SIG-M5 treated with dmso at 0.1 percent for 504 hours (cell line): ENCODE measurements around the gene CALCR.

Experiments used
- DNase-seq: peaks from one replicate; lab custom pipeline; 2025; ENCODE audit not compliant: unreplicated experiment; lab: John Stamatoyannopoulos, UW

The CALCR gene

DNA sequence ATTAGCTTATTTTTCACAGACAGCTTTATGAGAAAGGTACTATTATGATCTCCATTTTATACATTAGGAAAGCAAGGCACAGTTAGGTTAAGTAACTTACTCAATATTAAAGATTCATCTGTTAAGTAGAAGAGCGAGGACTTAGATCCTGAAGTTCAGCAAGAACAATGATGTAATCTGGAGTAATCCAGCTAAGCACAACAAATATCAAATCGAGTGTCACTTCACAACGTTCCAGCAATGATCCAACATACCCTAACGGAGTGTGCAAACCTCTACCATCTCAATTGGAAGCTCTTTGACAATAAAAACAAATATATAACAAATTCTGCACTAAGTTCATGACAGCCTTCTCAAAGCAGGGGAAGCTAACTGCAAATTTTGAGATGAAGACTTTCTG is 121.3 kb downstream of the CALCR start:
- no peak for DNase-seq

DNA sequence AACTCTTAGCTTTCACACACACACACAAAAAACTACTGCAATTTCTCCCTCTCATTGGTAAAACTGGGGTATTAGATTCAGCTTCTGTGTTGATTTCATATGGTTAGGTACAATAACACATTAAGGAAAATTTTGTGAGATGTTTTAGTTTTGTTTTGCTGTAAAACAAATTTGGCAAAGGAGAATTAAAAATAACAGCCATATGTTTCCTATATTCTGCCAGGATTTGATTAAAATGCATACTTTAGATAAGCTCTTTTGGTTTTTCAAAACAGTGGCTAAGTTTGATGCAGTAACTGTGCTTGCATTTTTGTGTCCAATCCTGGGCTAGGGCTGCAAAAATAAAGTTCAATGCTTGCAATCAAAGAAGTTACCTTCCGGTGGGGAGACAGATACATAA is 126.3 kb downstream of the CALCR start:
- DNase-seq = no peak

DNA sequence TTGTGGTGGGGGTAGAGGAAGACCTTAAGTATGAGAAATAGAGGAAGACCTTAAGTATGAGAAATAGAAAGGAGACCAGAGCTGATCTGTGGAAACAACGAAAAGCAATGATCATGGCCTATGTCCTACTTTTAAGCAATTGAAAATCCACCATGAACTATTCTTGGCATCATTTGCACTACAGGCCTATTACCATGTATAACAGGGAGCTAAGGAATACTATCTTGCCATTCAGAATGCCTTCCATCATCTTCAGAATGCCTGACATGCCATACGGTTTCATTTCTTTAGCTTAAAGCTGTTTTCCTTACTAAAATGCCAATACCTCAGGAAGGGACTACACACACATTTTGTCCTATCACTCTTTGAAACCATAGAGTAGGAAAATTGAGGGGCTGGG is 127.0 kb downstream of the CALCR start:
- no peak for DNase-seq

DNA sequence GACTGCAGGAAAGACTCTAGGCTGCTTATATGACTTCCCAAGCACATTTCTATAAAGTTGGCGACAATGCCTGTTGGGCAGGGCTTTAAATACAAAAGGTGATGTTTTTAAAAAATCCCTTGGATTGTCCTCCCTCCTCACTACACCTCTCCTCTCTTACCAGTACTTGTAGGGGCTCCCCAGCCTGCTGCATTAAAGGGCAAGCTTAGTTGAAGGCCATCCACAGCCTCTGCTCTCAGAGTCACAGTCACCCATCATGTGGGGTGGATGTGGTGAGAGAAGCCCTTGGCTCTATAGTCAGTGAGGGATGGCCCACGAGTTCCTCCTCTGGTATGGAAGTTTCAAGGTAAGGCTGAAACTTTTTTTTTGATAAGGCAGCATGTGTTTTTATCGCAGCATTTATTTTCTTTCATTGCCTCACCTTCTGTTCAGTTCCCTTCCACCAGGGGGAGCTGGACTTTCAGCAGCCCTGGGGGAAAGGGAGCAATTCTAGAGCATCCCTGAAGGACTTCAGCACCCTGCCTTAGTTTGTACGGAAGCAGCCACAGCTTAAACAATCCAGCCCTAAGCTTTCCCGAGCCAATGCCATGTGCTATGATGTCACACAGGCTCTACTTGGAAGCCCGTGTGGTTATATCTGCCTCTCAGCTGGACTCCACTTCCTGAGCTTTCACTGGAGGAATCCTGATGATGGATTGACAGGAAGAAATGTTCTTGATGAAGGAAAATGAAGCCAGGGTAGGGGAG is 131.9 kb downstream of the CALCR start:
- DNase-seq = peak; percentile 12

DNA sequence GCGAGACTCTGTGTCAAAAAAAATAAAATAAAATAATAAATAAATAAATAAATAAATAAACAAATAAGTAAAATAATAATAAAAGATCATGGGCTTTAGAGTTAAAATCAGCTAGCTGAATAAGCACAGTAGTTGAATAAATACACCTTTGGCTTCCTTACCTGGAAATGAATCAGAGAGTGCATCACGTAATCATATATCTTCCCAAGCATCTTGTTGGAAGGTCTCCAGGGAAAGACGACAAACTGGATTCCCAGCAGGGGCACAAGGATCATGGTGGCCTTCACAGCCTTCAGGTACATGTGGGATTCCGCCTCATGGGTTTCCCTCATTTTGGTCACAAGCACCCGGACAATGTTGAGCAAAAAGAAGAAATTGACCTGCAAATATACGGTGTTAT is 138.7 kb downstream of the CALCR start:
- no peak for DNase-seq

DNA sequence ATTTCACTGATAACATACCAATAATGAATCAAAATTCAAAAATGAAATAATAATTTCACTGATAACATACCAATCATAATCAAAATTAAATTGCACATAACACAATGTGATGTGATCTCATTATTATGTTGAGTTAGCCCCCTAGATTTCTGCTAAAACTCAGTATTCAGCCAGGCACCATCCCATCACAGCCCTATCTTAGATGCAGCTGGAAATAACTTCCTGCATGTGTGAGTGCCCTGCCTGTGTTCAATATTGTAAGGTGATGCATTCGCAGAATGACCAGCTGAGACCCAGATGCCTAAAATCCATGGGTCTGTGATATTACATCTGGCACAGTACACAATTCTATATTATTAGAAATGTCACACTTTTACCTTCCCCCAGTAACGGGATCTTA is 142.4 kb downstream of the CALCR start:
- no peak for DNase-seq

DNA sequence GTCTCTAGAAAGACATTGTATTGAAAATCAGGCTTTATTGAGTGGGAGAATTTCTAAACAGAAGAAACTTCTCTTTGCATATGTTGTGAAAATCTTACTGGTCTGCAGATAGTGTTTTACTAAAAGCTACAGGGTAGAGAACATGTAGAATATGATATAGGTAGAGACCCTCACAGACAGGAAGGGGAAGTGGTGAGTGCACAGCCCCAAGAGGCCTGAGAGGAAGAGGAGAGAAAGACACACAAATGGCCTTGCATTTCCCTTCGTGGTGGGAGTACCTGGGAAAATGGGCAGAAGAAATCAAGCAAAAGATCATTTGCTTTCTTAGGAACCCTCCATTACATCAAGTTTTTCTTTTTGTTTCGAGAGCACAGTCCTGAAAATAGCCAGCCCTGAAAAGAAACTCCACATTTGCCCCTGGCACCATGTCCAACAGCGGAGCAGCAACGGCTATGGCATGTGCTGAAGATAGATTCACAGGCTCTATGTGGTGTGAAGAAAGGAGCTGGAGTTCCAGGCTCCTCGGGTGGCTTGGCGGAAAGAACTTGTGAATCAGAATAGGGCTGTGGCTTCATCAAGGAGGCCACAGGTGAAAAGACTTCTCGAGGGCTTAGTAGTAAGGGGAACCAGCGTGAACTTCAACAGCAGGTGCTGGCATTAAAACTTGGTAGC is 143.5 kb downstream of the CALCR start:
- no peak for DNase-seq

DNA sequence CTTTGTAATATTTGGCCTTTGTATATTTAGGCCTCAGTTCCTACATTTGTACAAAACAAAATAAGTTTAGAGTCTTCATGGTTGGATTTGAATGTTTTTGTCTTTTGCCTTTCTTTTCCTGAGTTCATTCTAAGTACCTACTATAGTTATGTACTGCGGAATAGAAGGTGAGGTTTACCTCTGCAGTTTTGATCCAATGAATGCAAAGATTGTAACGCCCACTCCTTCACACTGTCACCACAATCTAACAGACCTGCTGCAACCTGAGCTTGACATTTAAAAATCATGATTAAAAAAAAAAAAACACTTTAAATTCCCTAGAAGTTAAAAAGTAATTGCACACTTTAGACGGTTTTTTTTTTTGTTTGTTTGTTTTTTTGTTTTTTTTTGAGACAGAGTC is 145.0 kb downstream of the CALCR start:
- DNase-seq = no peak

DNA sequence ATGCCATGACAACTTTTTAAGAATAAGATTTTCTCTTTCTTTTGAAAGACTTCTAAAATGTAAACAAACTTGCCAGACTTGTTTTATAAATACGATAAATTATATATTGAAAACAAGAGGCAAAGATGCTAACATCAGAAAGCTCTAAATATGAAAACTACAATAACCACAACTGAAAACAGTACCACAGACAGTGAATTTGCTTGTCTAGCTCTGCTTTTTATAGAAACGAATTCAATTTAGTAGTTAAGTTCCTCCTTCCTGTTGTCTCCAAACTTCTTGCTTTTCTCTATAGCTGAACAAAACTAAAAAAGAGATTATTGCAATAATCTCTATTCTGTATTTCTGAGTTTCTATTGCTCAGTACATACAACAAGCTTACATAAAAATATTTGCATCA is 147.4 kb downstream of the CALCR start:
- DNase-seq = no peak

DNA sequence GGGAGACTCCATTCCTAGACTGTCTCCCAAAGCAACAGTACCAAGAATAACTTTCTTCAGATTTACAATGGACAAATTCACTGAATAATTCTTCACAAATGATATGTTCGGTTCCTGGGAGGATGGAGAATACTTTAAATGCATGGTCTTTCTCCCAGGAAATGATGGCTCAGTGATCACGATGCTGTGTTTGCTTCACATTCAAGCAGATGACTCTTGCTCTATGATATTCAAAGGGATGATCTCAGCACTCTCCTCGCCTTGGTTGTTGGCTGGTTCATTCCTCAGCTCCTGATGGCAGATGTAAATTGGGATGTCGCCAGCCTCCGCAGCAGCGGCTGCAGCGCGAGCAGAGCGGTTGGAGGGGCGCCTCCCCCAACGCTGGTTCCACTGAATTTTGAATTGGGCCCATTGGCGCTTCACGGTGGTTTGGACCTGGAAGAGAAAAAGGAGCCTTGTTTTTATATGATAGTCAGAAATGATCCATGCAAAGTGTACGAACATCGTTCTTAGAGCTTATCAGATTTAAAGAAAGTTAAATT is 148.3 kb downstream of the CALCR start:
- DNase-seq = no peak

DNA sequence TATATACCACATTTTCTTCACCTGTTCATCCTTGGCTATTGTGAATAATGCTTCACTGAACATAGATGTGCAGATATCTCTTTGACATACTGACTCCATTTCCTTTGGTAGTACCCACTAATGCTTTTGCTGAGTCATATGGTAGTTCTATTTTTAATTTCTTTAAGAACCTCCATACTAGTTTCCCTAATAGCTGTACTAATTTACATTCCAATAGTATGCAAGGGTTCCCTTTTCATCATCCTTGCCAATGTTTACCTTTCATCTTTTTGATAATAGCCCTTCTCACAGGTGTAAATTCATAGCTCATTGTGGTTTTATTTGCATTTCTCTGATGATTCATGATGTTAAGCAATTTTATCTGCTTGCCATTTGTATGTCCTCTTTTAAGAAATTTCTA is 159.9 kb downstream of the CALCR start:
- no peak for DNase-seq

DNA sequence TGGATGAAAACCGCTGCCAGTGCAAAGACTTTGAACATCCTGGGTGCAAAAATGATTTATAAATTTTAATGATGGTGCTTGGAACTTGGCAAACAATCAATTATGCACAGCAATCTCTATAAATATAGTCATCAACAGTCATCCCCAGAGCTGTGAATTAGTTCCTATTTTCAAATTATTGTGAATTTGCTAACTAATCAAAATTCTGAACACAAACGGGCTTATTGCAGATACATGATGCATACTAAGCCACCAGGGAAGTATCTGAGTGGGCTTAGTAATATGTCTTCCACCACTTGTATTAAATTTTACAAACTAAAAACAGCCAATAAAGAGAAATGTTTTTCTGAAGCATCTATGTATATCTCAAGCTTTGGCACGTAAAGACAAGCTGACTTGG is 165.2 kb downstream of the CALCR start:
- DNase-seq = no peak

DNA sequence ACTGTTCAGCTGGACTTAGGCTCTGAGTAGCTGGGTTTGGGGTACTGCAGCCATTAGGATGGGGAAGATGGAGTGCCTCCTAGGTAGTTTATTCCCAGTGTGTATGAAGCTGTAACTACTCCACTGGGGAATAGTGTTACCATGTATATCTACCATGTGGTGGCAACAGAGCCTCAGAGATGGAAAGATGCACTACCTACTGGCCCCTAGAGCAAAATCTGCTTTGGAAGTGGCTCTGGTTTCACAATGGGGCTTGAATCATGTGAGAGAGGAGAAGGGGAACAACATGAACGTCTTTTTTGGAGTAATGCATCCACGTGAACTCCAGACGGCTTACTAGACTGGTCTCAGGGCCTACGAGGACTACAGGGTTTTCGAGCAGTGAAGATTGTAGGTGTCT is 167.3 kb downstream of the CALCR start:
- no peak for DNase-seq

DNA sequence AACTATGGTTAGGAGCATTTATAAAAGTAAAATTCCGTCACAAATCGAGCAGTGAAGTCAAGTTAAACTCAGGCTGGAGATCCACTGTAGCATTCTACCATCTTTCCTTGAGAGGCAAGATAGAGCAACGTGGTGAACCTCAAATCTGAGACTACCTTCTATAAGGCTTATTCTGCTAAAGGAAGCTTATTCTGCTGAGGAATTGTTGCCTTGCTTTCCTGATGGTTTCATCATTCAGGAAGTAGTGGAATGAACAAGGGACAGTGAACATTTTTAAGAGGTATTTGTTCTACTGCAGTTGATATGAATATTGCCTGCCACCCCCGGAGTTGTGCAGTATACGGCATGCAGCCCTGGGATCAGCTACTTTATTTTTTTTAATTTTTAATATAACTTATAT is 171.6 kb downstream of the CALCR start:
- no peak for DNase-seq

DNA sequence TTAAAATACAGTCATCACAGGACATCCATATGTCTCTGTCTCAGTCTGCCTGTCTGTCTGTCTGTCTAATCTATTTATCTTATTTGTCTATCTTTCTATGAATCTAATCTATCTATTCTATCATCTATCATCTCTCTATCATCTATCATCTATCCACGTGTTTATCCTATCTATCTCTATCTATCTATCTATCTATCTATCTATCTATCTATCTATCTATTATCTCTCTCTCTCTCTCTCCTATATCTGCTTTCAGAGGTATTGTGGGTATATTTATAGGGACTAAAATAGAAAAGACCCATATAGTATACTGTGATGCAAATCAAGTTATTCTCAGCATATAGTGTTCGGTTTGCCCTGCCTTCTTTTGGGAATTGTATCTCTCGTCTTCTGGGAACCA is 174.9 kb downstream of the CALCR start:
- DNase-seq = no peak

DNA sequence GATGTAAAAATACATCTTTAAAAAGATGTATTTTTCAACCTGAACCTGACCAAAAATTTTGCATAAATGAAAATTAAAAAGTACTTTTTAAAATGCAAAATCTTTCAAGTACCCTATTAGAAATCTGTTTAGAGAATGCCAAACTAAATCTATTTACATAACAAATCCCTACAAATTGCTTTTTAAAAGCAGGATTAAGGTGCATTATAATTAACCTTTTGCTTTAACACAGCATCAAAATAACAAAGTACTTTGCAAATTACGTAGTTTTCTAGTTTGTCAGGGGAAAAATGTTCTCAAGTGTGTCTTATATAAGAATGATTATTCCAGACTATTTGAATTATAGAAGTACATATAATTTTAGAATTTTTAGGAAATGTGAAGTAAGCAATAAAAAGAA is 181.5 kb downstream of the CALCR start:
- no peak for DNase-seq

DNA sequence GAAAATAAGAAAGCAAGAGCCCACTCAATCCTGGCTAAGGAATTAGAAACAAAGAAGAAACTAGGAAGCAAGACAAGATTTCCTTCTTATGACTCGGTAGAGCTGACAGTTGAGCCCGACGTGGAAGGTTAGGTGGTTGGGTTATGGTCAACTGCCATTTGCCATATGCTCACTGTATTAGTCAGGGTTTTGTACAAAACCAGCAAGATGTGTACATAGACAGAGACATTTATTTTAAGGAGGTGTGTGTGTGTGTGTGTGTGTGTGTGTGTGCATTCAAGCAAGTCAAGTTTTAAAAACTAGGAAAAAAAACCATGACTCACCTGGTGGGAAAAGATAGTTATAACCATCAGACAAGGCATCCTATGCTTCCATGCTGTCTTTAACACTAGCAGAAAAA is 183.9 kb downstream of the CALCR start:
- no peak for DNase-seq

DNA sequence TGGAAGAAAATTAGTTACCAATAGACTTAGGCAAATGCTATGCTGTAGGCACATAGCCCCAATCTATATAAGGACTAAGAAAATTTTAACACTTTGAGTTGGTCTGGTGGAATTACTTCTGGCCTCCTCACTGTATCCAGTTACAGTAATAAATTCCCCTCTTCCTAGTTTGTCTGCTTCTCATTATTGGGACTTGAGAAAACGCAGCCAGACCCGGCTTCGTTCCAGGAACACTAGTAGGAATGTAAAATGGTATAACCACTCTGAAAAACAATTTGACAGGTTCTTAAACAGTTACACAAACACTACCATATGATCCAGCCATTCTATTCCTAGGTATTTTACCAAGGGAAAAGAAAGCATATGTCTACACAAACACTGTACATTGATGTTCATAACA is 192.2 kb downstream of the CALCR start:
- no peak for DNase-seq

DNA sequence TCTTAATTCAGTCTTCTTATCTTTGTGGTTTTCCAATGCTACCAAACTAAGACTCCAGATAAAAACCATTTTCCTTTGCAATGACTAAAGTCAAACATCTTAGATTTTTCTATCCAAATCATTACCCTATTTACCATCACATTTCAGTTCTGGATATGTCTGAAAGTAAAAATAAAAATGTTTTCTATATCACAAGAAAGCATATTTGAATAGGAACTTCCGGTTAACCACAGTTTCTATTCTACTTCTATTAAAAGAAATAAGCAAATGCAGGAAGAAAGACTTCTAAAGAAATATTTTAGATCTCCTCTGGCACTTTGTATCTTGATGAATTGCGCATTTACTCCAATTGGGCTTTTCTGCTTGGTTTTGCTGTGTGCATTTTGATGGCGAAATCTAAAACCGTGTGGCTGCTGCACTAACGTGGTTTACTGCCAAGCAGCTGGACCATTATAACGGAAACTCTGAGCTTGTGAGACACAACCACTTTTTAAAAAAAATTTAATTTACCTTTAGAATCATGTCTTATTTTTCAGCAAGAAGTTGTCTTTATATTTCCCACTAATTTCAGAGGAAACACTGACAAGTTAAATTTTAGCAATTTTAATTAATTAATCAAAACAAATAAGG is 196.3 kb downstream of the CALCR start:
- DNase-seq = no peak

DNA sequence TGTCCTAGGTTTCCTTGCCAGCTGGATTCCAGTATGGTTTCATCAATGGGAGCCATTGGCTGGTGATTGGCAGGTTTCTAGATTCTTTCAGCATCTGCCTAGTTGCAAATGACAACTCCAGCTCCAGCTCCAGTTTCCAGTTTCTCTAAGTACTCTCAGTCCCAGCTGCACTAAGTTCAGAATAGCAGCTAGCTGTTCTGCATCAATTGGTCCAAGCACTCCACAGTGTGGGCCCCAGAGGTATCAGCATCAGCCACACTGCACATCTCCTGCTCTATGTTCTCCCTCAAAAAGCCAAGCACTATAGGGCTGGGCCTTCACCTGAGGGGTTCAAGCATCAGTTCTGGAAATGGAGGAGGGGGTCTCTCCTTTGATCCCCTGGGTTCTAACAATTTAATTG is 198.9 kb downstream of the CALCR start:
- DNase-seq = no peak
